AG04449 (cell line): ENCODE data around the gene ARHGAP18.

ENCODE experiments used
- CTCF ChIA-PET: fragments of 350-600 bp; formaldehyde crosslinking; extraction: SDS; loops from one replicate; lab custom pipeline; 2021; ENCODE audit warnings: antibody characterized with exemption; lab: Yijun Ruan, JAX
- POLR2A ChIA-PET: fragments of 400-600, 350-600 bp; formaldehyde crosslinking; extraction: SDS; loops from one replicate; lab custom pipeline; 2020; ENCODE audit warnings: antibody characterized with exemption, inconsistent platforms; lab: Yijun Ruan, JAX
- DNase-seq: peaks from one replicate; pipeline ENCODE4 v3.0.0-alpha.2; 2010; ENCODE audit warnings: low read depth, low spot score
- H3K4me3 ChIP-seq: 2 replicates; pipeline ENCODE4 v1.5.1; 2011; ENCODE audit warnings: low read depth, mild to moderate bottlenecking, control low read depth, low read length
- CTCF ChIP-seq: IDR thresholded peaks from one replicate; pipeline ENCODE4 v1.5.1; 2011; ENCODE audit warnings: mild to moderate bottlenecking, moderate library complexity, low read length, control low read depth, inconsistent platforms; ENCODE audit not compliant: insufficient read depth; ENCODE audit errors: missing control alignments

Gene ARHGAP18

GRCh38 chr6:129696028-129696418 lies 14.0 kb downstream of the ARHGAP18 start:
- TF ChIP-seq CTCF: no peak
- no peak overlapping the region for H3K4me3 ChIP-seq
- ChIA-PET POLR2A (no interaction called here), CTCF (no interaction called here)
- no peak for DNase-seq

- ChIA-PET CTCF (no interaction called here), POLR2A (no interaction called here)
- DNase-seq: no peak
- no peak for TF ChIP-seq CTCF
- H3K4me3 ChIP-seq: no peak overlapping the region
Observed at GRCh38 chr6:129695373-129696027, 14.5 kb downstream of the ARHGAP18 start.

- ChIA-PET CTCF (interaction anchor here (1.2 kb wide), 1 partner anchor 9 kb away, joined by 3 read pairs; no protein-coding TSS in a partner anchor), POLR2A (no interaction called here)
- no peak for DNase-seq
Observed at GRCh38 chr6:129694036-129694435, 15.9 kb downstream of the ARHGAP18 start.

GRCh38 chr6:129692467-129692866 lies 17.5 kb downstream of the ARHGAP18 start:
- no peak for TF ChIP-seq CTCF
- ChIA-PET POLR2A (no interaction called here), CTCF (no interaction called here)
- DNase-seq: no peak
- H3K4me3 ChIP-seq: no peak overlapping the region

More at GRCh38 chr6:129694036-129694435, 15.9 kb downstream of the ARHGAP18 start:
- H3K4me3 ChIP-seq: no peak overlapping the region
- TF ChIP-seq CTCF: no peak

GRCh38 chr6:129691709-129692108 lies 18.3 kb downstream of the ARHGAP18 start:
- ChIA-PET CTCF (no interaction called here), POLR2A (no interaction called here)
- H3K4me3 ChIP-seq: no peak overlapping the region
- no peak for DNase-seq
- TF ChIP-seq CTCF: no peak

- no peak for DNase-seq
- no peak overlapping the region for H3K4me3 ChIP-seq
- no peak for TF ChIP-seq CTCF
- ChIA-PET POLR2A (no interaction called here), CTCF (no interaction called here)
Observed at GRCh38 chr6:129691043-129691640, 18.8 kb downstream of the ARHGAP18 start.
